ENCODE measurements around the gene SMG9.

The SMG9 gene

GRCh38 chr19:43682824-43683661, 71.7 kb downstream of the SMG9 start:
- TF ChIP-seq FOXP2 (optimal IDR thresholded peaks at IDR 0.05; ENCODE audit: borderline replicate concordance, extremely low read depth, extremely low read length, insufficient read depth) (no peak), TAF1 (IDR thresholded peaks at IDR 0.05; ENCODE audit: borderline replicate concordance, insufficient read depth, low read length) (no peak), POLR2AphosphoS5 (IDR thresholded peaks at IDR 0.05; ENCODE audit: low read depth, low read length) (no peak), SIN3A (IDR thresholded peaks at IDR 0.05; ENCODE audit: borderline replicate concordance, insufficient read depth, low read length) (no peak)
- TF ChIP-seq, protein P1, sequence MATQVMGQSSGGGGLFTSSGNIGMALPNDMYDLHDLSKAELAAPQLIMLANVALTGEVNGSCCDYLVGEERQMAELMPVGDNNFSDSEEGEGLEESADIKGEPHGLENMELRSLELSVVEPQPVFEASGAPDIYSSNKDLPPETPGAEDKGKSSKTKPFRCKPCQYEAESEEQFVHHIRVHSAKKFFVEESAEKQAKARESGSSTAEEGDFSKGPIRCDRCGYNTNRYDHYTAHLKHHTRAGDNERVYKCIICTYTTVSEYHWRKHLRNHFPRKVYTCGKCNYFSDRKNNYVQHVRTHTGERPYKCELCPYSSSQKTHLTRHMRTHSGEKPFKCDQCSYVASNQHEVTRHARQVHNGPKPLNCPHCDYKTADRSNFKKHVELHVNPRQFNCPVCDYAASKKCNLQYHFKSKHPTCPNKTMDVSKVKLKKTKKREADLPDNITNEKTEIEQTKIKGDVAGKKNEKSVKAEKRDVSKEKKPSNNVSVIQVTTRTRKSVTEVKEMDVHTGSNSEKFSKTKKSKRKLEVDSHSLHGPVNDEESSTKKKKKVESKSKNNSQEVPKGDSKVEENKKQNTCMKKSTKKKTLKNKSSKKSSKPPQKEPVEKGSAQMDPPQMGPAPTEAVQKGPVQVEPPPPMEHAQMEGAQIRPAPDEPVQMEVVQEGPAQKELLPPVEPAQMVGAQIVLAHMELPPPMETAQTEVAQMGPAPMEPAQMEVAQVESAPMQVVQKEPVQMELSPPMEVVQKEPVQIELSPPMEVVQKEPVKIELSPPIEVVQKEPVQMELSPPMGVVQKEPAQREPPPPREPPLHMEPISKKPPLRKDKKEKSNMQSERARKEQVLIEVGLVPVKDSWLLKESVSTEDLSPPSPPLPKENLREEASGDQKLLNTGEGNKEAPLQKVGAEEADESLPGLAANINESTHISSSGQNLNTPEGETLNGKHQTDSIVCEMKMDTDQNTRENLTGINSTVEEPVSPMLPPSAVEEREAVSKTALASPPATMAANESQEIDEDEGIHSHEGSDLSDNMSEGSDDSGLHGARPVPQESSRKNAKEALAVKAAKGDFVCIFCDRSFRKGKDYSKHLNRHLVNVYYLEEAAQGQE (IDR thresholded peaks at IDR 0.05; ENCODE audit: insufficient read depth in 1 of 2, low read depth in 2 of 2, low read length in 2 of 2) = no peak

GRCh38 chr19:43681821-43682220, 72.9 kb downstream of the SMG9 start:
- TF ChIP-seq TAF1 (IDR thresholded peaks at IDR 0.05; ENCODE audit: borderline replicate concordance, insufficient read depth, low read length) (no peak), SIN3A (IDR thresholded peaks at IDR 0.05; ENCODE audit: borderline replicate concordance, insufficient read depth, low read length) (no peak), POLR2AphosphoS5 (IDR thresholded peaks at IDR 0.05; ENCODE audit: low read depth, low read length) (no peak), FOXP2 (optimal IDR thresholded peaks at IDR 0.05; ENCODE audit: borderline replicate concordance, extremely low read depth, extremely low read length, insufficient read depth) (no peak)
- TF ChIP-seq, protein P1 (IDR thresholded peaks at IDR 0.05; ENCODE audit: insufficient read depth in 1 of 2, low read depth in 2 of 2, low read length in 2 of 2) = no peak

DNA sequence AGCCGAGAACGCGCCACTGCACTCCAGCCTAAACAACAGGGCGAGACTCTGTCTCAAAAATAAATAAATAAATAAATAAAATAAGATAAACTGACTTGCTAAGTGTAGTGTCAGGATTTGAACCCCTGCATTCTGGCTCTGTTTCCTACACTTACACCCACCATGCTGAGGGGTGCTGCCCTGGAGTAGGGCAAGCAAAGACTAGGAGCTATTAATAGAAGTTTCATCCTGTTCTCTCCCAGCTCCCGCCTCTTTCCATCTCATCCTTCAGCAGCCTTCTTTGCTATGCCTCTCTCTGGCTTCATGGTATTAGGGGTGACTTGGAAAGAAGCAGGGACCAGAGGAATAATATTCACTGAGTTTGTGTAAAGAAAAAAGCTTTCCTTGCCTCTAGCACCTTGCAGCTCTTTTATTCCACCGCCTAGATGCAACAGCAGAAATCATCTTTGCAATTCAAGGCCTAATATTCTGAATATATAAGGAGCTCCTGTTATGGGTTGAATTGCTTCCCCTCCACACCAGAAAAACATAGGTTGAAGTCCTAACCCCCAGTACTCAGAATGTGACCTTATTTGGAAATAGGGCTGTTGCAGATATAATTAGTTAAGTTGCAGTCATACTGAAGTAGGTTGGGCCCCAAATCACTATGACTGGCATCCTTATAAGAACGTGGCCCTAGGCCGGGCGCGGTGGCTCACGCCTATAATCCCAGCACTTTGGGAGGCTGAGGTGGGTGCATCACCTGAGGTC, 76.1 kb downstream of the SMG9 start:
- TF ChIP-seq TAF1 (IDR thresholded peaks at IDR 0.05; ENCODE audit: borderline replicate concordance, insufficient read depth, low read length) (no peak), POLR2AphosphoS5 (IDR thresholded peaks at IDR 0.05; ENCODE audit: low read depth, low read length) (no peak), FOXP2 (optimal IDR thresholded peaks at IDR 0.05; ENCODE audit: borderline replicate concordance, extremely low read depth, extremely low read length, insufficient read depth) (no peak), SIN3A (IDR thresholded peaks at IDR 0.05; ENCODE audit: borderline replicate concordance, insufficient read depth, low read length) (no peak)
- TF ChIP-seq, protein P1 (IDR thresholded peaks at IDR 0.05; ENCODE audit: insufficient read depth in 1 of 2, low read depth in 2 of 2, low read length in 2 of 2) = no peak
